A673 (cell line): ENCODE measurements around the gene SLC25A41. TPM values are rescaled to one million over a fixed set of nuclear protein-coding genes. Genes with fewer than 3 reads are reported as not detected.
"Not testable (repeated sequence)": the region's sequence is repeated elsewhere in the genome, so short reads cannot be mapped to it uniquely, and the experiment has no call there.

Experiments used
- BruUV-seq: library from RNA; stranded (reverse); fragments of 400-500 nt; replicated peaks from 2 replicates; lab custom pipeline; 2021; lab: Mats Ljungman, UMichigan
- CTCF ChIA-PET: fragments of 300-600 bp; sonication (Branson Sonifier 250); formaldehyde crosslinking; loops from one replicate; lab custom pipeline; 2022; ENCODE audit warnings: antibody characterized with exemption; lab: Charles Lee
- POLR2A ChIA-PET: fragments of 300-600 bp; sonication (Branson Sonifier 250); formaldehyde crosslinking; loops from one replicate; lab custom pipeline; 2022; ENCODE audit warnings: antibody characterized with exemption; ENCODE audit not compliant: low non-redundant PET; lab: Charles Lee
- DNase-seq: peaks from one replicate; pipeline ENCODE4 v3.0.0-alpha.2; 2015; ENCODE audit warnings: low spot score
- H3K27ac ChIP-seq: fragments of 200-600 bp; sonication (generic); 2 replicates; pipeline ENCODE4 v1.5.1; 2016; ENCODE audit warnings: mixed run types, low read depth, mild to moderate bottlenecking, mixed read lengths, antibody characterized with exemption, low read length; ENCODE audit not compliant: poor library complexity, severe bottlenecking
- H3K27me3 ChIP-seq: fragments of 200-600 bp; sonication (generic); replicated peaks from 2 replicates; pipeline ENCODE4 v1.6.1; 2017; ENCODE audit warnings: mixed run types, low read depth, mild to moderate bottlenecking, mixed read lengths, antibody characterized with exemption, low read length; ENCODE audit not compliant: insufficient read depth, poor library complexity
- H3K36me3 ChIP-seq: fragments of 200-600 bp; sonication (generic); 2 replicates; pipeline ENCODE4 v1.6.1; 2016; ENCODE audit warnings: mixed run types, mild to moderate bottlenecking, mixed read lengths, antibody characterized with exemption, low read length; ENCODE audit not compliant: insufficient read depth, poor library complexity, severe bottlenecking
- H3K4me1 ChIP-seq: fragments of 200-600 bp; sonication (generic); 2 replicates; pipeline ENCODE4 v1.6.1; 2017; ENCODE audit warnings: mixed run types, mild to moderate bottlenecking, mixed read lengths, antibody characterized with exemption, low read length; ENCODE audit not compliant: insufficient read depth, poor library complexity, severe bottlenecking
- H3K4me3 ChIP-seq: fragments of 200-600 bp; sonication (generic); 2 replicates; pipeline ENCODE4 v1.5.1; 2016; ENCODE audit warnings: low read depth, mixed run types, mild to moderate bottlenecking, mixed read lengths, low read length; ENCODE audit not compliant: poor library complexity, severe bottlenecking
- H3K9me3 ChIP-seq: fragments of 200-600 bp; sonication (generic); 2 replicates; pipeline ENCODE4 v1.6.1; 2016; ENCODE audit warnings: mixed run types, low read depth, mild to moderate bottlenecking, mixed read lengths, antibody characterized with exemption, low read length; ENCODE audit not compliant: poor library complexity, severe bottlenecking
- EZH2 ChIP-seq: fragments of 200-600 bp; sonication (generic); IDR thresholded peaks from 2 replicates; pipeline ENCODE4 v1.6.1; 2017; ENCODE audit warnings: borderline replicate concordance, low read depth, mild to moderate bottlenecking, mixed read lengths, antibody characterized with exemption, low read length; ENCODE audit not compliant: poor library complexity, severe bottlenecking
- intact Hi-C: fragments of 100-400 bp; cut with micrococcal nuclease; formaldehyde crosslinking; loops from one replicate; pipeline ENCODE4 v1.10.0; 2022; ENCODE audit not compliant: unreplicated experiment
- total RNA-seq: library from RNA; stranded (reverse); gene quantifications from 2 replicates; pipeline ENCODE4 v1.2.3, GENCODE V29; 2021
- TF ChIP-seq, protein P1 (sequence below): fragments of 300-800, 200-600 bp; sonication (generic); conservative IDR thresholded peaks from 2 replicates; pipeline ENCODE4 v1.5.1; 2017; ENCODE audit warnings: low read depth, mild to moderate bottlenecking, antibody characterized with exemption, low read length, moderate library complexity, mixed read lengths

SLC25A41 gene
- total RNA-seq, 1 experiment from 2014 or later, result 0.39 TPM

DNA sequence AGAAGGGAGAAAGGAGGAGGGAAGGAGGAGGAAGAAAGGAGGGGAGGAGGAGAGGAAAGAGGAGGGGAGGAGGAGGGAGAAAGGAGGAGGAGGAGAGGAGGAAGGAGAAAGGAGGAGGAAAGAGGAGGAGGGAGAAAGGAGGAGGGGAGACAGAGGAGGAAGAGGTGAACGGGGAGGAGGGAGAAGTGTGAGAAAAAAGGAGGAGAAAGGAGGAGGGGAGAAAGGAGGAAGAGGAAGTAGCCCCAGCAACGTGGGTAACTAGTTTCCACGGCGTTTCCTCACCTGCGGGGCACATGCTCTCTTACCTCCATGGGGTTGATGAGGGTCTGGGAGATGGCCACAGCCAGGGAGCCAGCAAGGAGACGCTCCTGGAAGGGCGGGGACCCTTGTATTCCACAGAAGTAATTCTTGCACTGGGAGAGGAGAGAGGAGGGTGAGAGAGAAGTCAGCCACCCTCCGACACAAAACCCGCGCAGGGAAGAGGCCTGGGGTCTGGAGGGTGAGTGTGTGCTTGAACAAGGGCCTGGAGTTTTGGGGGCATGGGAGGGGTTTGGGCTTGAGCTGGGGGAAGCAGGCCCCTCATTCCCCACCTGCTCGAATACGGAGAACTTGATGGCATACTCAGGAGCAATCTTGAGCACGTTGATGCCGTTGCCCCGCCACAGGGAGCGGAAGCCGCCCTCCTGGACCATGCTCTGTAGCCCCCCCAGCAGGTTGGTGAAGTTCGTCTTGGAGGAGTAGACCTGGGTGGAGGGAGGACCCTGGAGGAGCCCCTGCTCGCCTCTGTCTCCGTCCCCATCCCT is 3.9 kb downstream of the SLC25A41 start:
- TF ChIP-seq EZH2, result no peak
- TF ChIP-seq, protein P1, sequence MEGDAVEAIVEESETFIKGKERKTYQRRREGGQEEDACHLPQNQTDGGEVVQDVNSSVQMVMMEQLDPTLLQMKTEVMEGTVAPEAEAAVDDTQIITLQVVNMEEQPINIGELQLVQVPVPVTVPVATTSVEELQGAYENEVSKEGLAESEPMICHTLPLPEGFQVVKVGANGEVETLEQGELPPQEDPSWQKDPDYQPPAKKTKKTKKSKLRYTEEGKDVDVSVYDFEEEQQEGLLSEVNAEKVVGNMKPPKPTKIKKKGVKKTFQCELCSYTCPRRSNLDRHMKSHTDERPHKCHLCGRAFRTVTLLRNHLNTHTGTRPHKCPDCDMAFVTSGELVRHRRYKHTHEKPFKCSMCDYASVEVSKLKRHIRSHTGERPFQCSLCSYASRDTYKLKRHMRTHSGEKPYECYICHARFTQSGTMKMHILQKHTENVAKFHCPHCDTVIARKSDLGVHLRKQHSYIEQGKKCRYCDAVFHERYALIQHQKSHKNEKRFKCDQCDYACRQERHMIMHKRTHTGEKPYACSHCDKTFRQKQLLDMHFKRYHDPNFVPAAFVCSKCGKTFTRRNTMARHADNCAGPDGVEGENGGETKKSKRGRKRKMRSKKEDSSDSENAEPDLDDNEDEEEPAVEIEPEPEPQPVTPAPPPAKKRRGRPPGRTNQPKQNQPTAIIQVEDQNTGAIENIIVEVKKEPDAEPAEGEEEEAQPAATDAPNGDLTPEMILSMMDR, result no peak
- intact Hi-C loops, result no loop called here
- no peak overlapping the region for H3K27ac ChIP-seq
- ChIA-PET POLR2A (no interaction called here), CTCF (no interaction called here)
- H3K9me3 ChIP-seq, result no peaks in the 10 kb centered on the region
- no peaks in the 10 kb centered on the region for H3K4me1 ChIP-seq
- BruUV-seq, result no TSS peak
- DNase-seq, result no peak
- no peaks in the 10 kb centered on the region for H3K36me3 ChIP-seq
- no peaks in the 10 kb centered on the region for H3K27me3 ChIP-seq
- H3K4me3 ChIP-seq, result no peak overlapping the region

DNA sequence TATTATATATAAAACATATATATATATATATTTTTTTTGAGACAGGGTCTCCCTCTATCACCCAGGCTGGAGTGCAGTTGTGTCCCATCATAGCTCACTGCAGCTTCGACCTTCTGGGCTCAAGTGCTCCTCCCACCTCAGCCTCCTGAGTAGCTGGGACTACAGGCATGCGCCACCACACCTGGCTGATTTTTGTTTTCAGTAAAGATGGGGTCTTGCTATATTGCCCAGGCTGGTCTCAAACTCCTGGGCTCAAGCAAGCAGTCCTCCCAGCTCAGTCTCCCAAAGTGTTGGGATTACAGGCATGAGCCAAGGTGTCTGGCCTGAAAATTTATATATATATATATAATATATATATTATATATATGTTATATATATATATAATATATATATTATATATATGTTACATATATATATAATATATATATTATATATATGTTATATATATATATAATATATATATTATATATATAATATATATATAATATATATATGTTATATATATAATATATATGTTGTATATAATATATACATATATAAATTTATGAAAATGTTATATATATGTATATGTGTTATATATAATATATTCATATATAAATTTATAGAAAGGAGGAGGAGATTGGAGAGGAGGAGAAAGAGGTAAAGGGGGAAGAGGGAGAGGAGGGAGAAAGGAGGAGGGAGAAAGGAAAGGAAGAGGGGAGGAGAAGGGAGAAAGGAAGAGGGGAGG is 4.7 kb downstream of the SLC25A41 start:
- DNase-seq, POLR2A ChIA-PET, BruUV-seq, H3K9me3 ChIP-seq, H3K4me1 ChIP-seq, H3K27ac ChIP-seq, H3K36me3 ChIP-seq, intact Hi-C loops, H3K27me3 ChIP-seq, CTCF ChIA-PET, H3K4me3 ChIP-seq: not testable (repeated sequence)

DNA sequence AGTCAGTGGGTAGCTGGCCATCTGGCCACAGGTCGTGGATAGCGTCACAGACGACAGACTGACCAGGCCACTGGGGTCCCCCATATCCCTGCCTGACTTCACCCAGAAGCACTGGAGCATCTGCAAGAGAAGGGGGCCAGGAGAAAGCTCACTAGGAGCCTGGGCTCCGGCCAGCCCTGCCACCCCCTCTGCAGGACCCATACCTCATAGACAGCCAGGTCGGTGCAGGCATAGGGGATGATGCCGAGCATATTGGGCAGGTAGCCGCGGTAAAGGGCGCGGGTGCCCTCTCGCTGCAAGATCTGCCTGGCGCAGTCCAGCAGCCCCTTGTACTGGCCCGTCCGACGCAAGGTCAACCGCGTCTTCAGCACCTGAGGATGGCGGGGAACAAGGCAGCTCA is 6.4 kb downstream of the SLC25A41 start:
- CTCF ChIA-PET, result no interaction called here
- intact Hi-C loops, result no loop called here

More for the DNA sequence above, 6.4 kb downstream of the SLC25A41 start:
- Histone ChIP-seq H3K4me3 (no peak overlapping the region), H3K9me3 (no peaks in the 10 kb centered on the region), H3K27me3 (no peaks in the 10 kb centered on the region), H3K4me1 (peaks cover 13% of the 10 kb centered on the region), H3K36me3 (peaks cover 8% of the 10 kb centered on the region), H3K27ac (no peak overlapping the region)
- TF ChIP-seq EZH2, result no peak
- TF ChIP-seq, protein P1, result no peak
- no peak for DNase-seq
- BruUV-seq, result no TSS peak
- POLR2A ChIA-PET, result no interaction called here
